Measurements from ENCODE around the gene DNM2.
A peak's percentile ranks its signal among the peaks of the same experiment; 100 is the strongest.
"Not testable (repeated sequence)": the region's sequence is repeated elsewhere in the genome, so short reads cannot be mapped to it uniquely, and the experiment has no call there.

DNM2 gene

GRCh38 chr19:10725415-10725814, 7.5 kb downstream of the DNM2 start:
- no peak for DNase-seq (ENCODE audit: low spot score)

- no peak for DNase-seq (ENCODE audit: low spot score)
Measured at GRCh38 chr19:10726268-10726667, 8.4 kb downstream of the DNM2 start.

DNA sequence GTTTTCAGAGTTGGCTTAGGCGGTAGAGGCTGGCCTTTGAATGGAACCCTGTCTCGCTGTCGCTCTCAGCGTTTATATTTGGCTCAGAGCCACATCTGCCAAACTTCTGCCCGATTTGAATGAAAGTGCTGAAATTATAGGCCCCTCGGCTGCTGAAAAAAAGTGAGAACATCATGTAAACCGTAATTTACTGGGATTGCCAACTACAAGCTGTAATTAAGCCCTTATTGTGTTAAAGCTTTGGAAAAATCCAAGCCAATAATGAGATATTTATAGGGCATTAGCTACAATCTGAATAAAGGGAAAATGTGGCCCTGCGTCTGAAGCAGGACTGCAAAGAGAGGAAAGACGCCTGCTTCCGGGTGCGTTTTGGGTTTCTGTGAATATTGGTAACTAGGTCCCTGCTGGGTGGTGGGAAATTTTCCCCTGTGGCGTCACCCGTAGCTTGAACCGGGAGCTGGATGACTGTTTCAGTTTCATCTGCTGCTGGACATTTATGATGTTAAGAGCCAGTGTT, 9.9 kb downstream of the DNM2 start:
- DNase-seq (ENCODE audit: low spot score), result no peak

DNA sequence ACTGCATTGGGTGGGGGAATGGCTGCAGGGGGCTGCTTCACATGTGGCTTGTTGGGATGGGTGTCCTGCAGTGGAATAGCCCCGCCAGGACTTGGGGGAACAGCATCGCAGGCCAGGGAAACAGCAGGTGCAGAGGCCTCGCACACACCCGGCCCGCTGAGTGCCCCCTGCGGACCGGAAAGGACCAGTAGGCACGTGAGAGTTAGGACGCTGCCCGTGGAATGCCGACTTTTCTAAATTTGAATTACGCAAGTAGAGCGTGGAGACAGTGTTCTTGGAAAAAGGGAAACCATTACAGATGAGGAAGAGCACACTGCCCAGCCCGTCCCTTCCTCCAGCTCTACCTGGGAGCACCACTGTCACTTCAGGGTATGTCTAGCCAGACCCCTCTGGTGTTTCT, 11.5 kb downstream of the DNM2 start:
- DNase-seq (ENCODE audit: low spot score), result no peak

- DNase-seq (ENCODE audit: low spot score), result no peak
Measured at GRCh38 chr19:10730932-10731331, 13.1 kb downstream of the DNM2 start.

DNA sequence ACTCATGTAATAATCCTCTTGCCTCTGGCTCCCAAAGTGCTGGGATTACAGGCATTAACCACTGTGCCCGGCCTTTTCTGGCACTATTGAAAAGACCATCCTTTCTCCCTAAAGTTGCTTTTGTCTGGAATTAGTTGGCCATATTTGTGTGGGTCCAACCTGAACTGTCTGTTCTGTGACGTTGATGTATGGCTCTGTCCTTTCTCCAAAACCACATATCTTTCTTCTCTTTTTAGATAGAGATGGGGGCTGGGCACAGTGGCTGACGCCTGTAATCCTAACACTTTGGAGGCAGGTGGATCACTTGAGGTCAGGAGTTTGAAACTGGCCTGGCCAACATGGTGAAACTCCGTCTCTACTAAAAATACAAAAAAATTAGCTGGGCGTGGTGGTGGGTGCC, 17.9 kb downstream of the DNM2 start:
- no peak for DNase-seq (ENCODE audit: low spot score)

DNA sequence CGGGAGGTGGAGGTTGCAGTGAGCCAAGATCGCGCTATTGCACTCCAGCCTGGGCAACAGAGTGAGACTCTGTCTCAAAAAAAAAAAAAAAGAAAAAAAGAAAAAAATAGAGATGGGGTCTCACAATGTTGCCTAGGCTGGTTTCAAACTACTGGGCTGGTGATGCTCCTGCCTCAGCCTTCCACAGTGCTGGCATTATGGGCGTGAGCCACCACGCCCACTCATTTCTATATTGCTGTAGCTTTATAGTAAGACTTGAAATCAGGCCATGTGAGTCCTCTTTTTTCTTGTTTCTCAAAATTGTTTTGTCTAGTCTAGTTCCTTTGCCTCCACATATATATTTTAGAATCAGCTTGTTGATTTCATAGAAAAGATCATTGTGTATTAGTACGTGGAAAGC, 18.3 kb downstream of the DNM2 start:
- no peak for DNase-seq (ENCODE audit: low spot score)

DNA sequence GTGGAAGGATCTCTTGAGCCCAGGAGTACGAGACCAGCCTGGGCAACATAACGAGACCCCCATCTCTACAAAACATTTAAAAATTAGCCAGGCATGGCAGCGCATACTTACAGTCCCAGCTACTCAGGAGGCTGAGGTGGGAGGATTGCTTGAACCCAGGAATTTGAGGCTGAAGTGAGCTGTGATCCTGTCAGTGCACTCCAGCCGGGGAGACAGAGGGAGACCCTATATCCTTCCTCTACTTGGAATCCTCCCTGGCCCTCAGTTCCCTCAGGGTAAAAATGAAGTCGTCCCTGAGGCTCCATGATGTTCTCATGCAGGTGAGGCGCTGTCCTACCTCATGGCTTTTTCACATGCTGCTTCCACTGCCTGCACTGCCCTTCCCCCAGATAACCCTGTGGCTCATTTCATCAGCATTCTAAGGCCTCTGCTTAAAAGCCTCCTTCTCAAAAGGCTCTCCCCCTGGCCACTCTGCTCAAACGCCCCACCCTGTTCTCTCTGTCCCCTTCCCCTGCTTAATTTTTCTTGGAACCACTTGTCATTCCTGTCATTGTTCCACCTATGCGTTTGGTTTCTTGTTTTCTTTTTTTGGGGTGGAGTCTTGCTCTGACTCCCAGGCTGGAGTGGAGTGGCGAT, 19.2 kb downstream of the DNM2 start:
- no peak for DNase-seq (ENCODE audit: low spot score)

GRCh38 chr19:10737722-10738121, 19.8 kb downstream of the DNM2 start:
- DNase-seq (ENCODE audit: low spot score), result no peak

GRCh38 chr19:10740798-10741197, 22.9 kb downstream of the DNM2 start:
- no peak for DNase-seq (ENCODE audit: low spot score)

DNA sequence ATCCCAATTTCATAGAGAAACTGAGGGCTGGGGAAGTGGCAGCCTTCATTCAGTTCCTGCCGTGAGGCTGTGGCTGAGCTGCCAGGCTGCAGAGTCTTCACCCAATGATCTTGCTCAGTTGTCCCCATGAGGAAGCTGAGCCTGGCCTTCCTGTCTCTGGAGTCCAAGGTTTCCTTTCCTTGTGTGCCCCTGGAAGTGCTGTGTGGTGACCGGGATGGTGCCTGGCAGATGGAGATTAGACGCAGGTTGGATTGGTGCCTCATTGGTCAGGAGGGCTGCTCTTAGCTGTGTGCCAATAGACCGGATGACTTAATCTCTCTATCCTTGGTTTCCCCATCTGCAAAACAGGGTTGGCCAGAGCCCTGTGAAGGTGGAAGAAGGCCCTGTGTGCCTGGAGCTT, 24.6 kb downstream of the DNM2 start:
- DNase-seq (ENCODE audit: low spot score), result peak; percentile 90

- DNase-seq (ENCODE audit: low spot score), result no peak
Measured at GRCh38 chr19:10744253-10744798, 26.4 kb downstream of the DNM2 start.

DNA sequence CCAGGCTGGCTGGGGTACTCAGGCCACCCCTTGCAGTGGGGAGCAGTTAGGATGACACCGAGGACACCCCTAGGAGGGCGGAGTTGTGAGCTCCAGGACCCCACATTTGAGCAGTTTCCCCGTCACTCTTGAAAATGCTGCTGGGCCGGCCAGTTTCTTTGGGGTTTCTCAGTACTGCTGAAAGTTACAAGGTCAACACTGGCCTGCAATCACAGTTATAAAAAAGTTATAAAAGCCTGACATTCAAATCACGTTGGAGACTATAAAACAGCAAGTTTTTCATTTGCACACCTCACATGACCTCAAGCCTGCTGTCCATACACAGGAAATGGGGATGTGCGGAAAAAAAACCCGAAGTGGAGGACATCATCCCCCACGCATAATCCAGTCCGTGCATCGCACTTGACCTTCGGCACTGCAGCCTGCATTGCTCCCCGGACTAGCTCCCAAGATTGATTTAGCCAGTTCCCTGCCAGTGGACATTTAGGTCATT, 27.0 kb downstream of the DNM2 start:
- no peak for DNase-seq (ENCODE audit: low spot score)

DNA sequence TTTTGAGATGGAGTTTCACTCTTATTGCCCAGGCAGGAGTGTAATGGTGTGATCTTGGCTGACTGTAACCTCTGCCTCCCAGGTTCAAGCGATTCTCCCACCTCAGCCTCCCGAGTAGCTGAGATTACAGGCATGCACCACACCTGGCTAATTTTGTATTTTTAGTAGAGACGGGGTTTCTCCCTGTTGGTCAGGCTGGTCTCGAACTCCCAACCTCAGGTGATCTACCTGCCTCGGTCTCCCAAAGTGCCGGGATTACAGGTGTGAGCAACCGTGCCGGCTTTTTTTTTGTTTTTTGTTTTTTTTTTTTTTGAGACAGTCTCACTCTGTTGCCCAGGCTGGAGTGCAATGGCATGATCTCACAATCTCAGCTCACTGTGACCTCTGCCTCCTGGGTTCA, 28.6 kb downstream of the DNM2 start:
- not testable (repeated sequence) for DNase-seq (ENCODE audit: low spot score)

- peak; percentile 51 for DNase-seq (ENCODE audit: low spot score)
Measured at GRCh38 chr19:10747271-10747670, 29.4 kb downstream of the DNM2 start.

GRCh38 chr19:10747674-10748073, 29.8 kb downstream of the DNM2 start:
- DNase-seq (ENCODE audit: low spot score), result no peak

DNA sequence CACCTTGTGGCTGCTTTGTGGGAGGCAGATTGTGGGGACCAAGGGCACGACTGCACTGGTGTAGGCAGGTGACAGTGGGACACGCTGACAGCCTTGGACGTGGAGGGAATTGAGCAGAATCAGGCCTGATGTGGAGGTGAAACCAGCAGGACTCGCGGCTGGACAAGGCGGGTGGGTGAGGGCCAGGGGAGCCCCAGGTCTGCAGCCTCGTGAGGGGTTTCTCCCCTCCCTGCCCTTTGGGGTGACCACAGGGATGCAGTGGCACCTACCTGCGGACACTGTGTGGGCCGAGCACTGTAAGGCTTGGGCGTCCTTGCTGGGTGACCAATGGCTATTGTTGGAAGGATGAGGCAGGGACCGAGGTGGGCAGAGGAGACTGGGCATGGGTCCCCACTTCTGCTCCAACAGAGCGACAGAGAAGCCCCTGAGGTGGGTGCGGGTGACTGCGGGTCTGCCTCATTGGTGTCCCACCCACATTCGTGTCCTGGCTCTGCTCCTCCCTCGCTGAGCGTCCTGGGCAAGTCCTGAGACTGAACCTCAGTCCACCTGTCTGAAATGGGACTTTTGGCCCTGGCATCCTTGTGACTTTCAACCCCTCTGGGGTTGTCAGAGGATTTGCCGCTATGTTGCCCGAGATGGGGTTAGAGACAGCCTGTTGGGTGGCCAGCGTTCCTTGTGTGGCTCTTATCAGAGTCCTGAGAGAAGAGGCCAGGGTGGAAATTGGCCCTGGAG, 30.5 kb downstream of the DNM2 start:
- DNase-seq (ENCODE audit: low spot score), result no peak

DNA sequence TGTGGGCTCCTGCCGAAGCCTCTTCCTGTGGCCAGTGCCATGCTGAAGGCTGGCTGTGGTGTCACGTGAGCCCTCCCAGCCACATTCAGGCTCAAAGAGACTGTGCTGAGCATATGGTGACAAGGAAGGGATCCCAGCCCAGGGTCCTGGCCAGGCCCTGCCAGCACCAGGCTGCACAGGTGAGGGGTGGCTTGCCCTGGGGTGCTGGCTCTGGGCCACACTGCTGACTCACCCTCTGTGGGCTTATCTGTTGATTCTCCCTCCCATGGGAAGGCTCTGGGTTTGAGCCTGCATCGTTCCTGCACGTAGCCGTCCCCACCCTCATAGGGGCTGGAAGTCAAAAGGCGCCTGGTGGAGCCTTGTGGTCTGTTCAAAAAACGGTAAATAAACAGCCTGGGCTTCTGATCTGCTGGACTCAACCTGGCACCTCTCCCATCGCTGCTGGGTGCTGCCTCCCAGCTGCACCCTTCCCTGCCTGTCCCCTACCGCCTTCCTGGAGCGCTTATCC, 31.1 kb downstream of the DNM2 start:
- peak; percentile 81 for DNase-seq (ENCODE audit: low spot score)

GRCh38 chr19:10749435-10750384, 31.8 kb downstream of the DNM2 start:
- no peak for DNase-seq (ENCODE audit: low spot score)

GRCh38 chr19:10751109-10751953, 33.5 kb downstream of the DNM2 start:
- no peak for DNase-seq (ENCODE audit: low spot score)
